Stimulated activated CD8-positive, alpha-beta memory T cell treated with anti-CD3 and anti-CD28 coated beads, Interleukin-12 subunit alpha, Interleukin-12 subunit beta, amount 100 ng/mL, for 1 hour (primary cell): Measurements from ENCODE around the gene RTL1.

Experiments used
- DNase-seq: peaks from one replicate; pipeline ENCODE4 v3.0.0-alpha.2; 2020; ENCODE audit warnings: low read depth

The RTL1 gene

DNA sequence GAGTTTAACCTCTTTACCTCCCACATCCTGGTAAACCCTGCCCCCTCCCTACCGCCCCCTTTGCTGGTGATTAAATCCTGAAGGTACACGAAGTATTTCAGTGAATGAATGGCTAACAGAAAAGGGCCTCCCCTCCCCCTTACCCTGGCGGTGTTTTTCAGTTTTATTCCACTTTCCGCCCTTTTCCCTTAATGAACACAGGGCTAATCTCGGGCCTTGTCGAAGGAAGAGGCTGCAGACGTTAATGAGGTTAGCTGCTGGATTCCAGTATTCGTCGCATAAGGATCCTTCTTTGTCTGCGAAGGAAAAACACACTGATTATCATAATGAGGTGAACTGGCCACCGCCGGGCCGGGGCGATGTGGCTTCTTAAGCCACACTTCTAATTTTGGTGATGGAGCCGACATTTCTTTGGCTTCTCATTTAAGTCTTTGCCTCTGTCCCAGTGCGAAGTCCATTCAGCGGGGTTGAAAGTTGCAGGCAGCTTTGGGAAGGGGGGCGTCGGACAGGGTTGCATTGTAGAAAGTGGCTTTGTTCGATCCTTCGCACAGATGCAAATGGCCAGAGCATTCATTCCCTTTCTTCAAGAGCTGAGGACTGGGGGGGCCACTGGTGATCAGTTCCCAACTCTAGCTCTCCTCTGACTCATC lies 71.1 kb downstream of the RTL1 start:
- no peak for DNase-seq

DNA sequence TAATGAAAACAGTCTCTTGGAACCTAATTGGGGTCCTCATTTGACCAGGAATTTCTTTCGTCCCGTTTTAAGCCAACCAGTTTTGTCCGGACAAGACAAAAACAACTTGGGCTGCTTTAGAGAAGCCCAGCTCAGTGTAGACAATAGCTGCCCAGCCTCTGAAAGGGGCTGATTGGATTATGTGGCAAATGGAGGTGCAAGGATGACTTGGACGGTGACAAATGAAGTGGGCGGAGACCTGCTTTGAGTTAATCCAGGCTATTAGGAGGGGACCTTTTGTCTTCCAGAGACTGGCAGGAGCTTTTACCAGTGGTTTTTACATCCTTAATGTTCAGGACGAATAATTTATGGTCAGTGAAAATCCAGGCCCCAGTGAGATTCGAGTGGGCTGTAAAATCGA lies 72.8 kb downstream of the RTL1 start:
- no peak for DNase-seq
